Esophagus squamous epithelium (tissue), 4 donors: ENCODE results near the gene CRB2.

Source experiments
- POLR2A ChIP-seq, 4 donors: fragments of 450-650 bp; IDR thresholded peaks; one replicate each; pipeline ENCODE4 v1.6.1; 2017; ENCODE audit warnings: antibody characterized with exemption in 4 of 4, mild to moderate bottlenecking in 4 of 4, moderate library complexity in 3 of 4
- TF ChIP-seq, protein P1 (sequence below), 6 experiments: fragments of 450-650 bp in 4 of 6; fragments of 200-600 bp in 2 of 6; sonication (generic) in 2 of 6; IDR thresholded peaks; one replicate each; pipeline ENCODE4 v1.5.1; 2016 to 2019; ENCODE audit warnings: antibody characterized with exemption in 6 of 6, mild to moderate bottlenecking in 4 of 6, moderate library complexity in 4 of 6

DNA sequence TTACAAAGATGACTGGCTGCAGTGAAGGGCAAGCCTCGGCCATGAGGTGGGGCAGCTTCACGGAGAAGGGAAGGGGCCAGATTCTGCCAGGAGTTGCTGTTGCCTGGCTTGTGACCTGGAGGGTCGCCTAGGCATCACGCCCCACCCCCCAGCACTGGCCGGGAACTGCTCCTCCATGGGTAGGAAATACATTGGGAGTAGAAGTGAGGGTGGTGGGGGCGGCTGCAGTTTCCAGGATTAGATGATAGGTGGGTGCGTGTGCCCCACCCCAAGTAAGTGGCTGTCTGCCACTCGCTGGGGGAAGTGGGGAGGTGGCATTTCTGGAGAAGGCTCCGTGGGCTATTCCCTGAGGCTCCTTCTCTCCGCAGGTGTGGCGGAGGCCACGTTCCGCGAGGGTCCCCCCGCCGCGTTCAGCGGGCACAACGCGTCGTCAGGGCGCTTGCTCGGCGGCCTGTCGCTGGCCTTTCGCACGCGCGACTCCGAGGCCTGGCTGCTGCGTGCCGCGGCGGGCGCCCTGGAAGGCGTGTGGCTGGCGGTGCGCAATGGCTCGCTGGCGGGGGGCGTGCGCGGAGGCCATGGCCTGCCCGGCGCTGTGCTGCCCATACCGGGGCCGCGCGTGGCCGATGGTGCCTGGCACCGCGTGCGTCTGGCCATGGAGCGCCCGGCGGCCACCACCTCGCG is 16.9 kb downstream of the CRB2 start:
- TF ChIP-seq, protein P1, sequence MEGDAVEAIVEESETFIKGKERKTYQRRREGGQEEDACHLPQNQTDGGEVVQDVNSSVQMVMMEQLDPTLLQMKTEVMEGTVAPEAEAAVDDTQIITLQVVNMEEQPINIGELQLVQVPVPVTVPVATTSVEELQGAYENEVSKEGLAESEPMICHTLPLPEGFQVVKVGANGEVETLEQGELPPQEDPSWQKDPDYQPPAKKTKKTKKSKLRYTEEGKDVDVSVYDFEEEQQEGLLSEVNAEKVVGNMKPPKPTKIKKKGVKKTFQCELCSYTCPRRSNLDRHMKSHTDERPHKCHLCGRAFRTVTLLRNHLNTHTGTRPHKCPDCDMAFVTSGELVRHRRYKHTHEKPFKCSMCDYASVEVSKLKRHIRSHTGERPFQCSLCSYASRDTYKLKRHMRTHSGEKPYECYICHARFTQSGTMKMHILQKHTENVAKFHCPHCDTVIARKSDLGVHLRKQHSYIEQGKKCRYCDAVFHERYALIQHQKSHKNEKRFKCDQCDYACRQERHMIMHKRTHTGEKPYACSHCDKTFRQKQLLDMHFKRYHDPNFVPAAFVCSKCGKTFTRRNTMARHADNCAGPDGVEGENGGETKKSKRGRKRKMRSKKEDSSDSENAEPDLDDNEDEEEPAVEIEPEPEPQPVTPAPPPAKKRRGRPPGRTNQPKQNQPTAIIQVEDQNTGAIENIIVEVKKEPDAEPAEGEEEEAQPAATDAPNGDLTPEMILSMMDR (IDR thresholded peaks at IDR 0.05): no peak
- TF ChIP-seq POLR2A (IDR thresholded peaks at IDR 0.05): no peak
